CD4-positive, alpha-beta T cell treated with Interleukin-12 subunit alpha and Interleukin-12 subunit beta, for 1 hour (primary cell): Measurements from ENCODE around the gene LYST.

ENCODE experiments used
- DNase-seq: peaks from one replicate; pipeline ENCODE4 v3.0.0-alpha.2; 2020

Gene LYST

GRCh38 chr1:235703506-235703905 is 163.2 kb downstream of the LYST start:
- no peak for DNase-seq

- DNase-seq: no peak
Measured at GRCh38 chr1:235702412-235702811, 164.3 kb downstream of the LYST start.

- DNase-seq: peak; percentile 10
Measured at GRCh38 chr1:235697508-235697907, 169.2 kb downstream of the LYST start.

- no peak for DNase-seq
Measured at GRCh38 chr1:235689356-235689755, 177.3 kb downstream of the LYST start.

DNA sequence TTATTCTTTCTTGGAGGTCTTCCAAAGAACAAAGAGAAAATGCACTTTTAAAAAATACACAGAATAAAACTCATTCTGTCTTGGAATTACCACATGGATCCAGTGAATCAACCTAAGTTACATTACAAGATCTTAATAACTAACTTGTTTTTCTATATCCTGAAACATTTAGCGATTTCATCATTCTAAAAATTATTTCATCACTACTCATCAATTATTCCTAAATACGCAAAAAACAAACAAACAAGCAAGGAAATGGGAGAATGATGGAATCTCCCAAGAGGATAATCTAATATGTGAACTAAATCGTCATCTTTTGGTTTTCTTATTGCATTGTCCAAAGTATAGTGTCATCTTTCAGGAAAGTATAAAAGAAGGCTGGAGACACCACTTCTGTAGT is 178.6 kb downstream of the LYST start:
- no peak for DNase-seq

GRCh38 chr1:235683653-235684052 is 183.1 kb downstream of the LYST start:
- DNase-seq: no peak

- DNase-seq: no peak
Measured at GRCh38 chr1:235682216-235682615, 184.5 kb downstream of the LYST start.

- DNase-seq: no peak
Measured at GRCh38 chr1:235679644-235680043, 187.1 kb downstream of the LYST start.

- no peak for DNase-seq
Measured at GRCh38 chr1:235679005-235679404, 187.7 kb downstream of the LYST start.

DNA sequence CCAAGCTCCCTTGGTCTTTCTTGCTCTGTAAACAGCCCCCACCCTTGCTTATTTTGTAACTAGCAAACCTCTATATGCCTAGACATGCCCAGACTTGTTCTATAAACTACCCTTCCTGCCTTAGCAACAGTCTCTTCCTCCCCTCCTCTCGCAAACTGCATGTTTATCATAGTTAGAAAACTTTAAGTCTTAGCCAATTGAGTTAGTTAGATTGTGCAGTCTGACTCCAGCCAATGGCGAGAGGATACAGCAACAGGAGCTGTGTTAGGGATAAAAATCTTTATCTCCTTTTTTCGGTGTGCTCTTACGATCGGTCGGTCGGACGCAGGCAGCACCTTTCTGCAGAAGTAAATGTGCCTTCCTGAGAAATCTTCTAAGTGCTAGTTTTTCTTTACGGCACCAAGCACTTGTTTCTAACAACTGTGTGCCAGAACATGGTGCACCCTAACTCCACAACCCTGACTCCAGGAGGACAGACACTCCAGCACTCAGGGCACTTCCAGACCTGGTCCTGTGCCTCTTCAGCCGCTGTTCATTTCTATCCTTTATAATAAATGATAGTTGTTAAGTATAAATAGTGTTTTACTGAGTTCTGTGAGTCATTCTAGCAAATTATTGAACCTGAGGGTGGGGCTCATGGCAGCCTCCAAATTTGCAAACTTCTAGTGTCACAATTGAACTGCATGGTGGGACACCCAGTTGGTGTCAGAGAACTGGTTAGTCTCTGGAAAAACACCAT is 191.4 kb downstream of the LYST start:
- DNase-seq: no peak

GRCh38 chr1:235673981-235674380 is 192.7 kb downstream of the LYST start:
- DNase-seq: no peak

DNA sequence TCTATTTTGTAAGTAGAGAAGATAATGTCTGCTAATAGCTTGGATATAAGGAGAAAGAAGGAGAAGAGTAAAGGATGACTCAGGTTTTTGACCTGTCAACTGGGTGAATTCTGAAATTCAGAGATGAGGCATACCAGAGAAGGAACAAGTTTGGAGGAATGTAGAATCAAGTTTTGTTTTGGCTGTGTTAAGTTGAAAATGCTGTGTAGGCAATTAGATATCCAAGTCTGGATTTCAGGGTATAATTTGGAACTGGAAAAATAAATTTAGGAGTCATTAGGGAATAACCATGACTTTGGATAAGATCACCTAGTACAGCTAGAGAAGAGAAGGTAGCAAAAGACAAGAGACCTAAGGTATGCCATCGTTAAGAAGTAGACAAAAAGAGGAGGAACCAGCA is 194.7 kb downstream of the LYST start:
- no peak for DNase-seq

- DNase-seq: no peak
Measured at GRCh38 chr1:235670157-235670776, 196.4 kb downstream of the LYST start.

DNA sequence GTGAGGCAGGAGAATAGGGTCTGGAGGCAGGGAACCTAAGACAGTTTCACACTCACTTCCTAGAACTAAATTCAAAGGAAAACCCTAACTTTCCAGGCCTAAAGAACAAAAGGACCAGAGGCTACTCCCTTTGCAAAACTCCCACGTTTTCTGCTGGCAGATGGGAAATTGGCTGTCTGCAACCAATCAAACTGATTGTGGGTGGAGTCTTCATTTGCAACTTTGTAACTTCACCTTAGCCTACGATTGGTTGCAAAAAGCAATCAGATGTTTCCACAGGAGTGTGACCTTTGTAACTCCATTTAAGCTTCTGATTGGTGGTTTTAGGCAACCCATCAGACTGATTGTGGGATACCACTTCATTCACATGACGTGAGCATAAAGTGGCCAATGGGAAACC is 197.4 kb downstream of the LYST start:
- no peak for DNase-seq

- DNase-seq: no peak
Measured at GRCh38 chr1:235663628-235664027, 203.1 kb downstream of the LYST start.

- no peak for DNase-seq
Measured at GRCh38 chr1:235661568-235661967, 205.1 kb downstream of the LYST start.

- DNase-seq: no peak
Measured at GRCh38 chr1:235659186-235659771, 207.4 kb downstream of the LYST start.

DNA sequence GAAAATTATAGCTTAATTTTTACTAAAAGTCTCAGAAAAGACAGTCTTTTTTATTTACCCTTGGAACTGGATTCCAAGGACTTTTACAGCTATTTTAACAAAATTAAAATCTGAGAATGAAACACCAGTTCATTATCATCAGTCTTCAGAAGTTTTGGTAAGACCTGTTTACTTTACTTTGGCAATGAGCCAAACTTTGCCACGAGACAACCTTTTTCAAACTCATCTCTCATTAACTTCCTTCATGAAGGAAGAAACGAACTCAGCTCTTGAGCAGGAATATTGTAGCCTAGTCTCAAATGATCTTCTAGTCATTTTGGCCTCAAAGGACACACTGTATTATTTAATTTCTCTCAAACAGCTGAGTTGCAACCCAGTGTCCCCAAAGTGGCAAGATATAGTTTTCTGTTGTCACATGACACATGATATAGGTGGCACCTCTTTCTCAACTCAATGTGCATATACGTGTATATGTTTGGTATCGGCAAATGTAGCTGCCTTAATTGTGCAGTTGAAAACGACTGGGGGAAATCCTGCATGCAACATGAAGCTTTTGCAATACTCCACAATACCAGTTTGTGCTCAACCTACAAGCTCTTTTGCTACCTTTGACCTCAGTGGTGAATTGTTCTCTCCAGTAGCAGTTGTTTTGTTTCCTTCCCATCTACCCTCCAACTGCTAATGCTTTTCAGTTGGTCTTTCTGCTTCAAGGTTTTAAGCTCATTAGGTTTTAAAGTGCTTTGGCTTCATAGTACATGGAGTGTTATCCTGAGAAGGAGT is 208.8 kb downstream of the LYST start:
- DNase-seq: no peak

- DNase-seq: no peak
Measured at GRCh38 chr1:235657269-235657668, 209.4 kb downstream of the LYST start.

GRCh38 chr1:235652364-235652763 is 214.3 kb downstream of the LYST start:
- DNase-seq: no peak

GRCh38 chr1:235651170-235651806 is 215.4 kb downstream of the LYST start:
- DNase-seq: no peak

DNA sequence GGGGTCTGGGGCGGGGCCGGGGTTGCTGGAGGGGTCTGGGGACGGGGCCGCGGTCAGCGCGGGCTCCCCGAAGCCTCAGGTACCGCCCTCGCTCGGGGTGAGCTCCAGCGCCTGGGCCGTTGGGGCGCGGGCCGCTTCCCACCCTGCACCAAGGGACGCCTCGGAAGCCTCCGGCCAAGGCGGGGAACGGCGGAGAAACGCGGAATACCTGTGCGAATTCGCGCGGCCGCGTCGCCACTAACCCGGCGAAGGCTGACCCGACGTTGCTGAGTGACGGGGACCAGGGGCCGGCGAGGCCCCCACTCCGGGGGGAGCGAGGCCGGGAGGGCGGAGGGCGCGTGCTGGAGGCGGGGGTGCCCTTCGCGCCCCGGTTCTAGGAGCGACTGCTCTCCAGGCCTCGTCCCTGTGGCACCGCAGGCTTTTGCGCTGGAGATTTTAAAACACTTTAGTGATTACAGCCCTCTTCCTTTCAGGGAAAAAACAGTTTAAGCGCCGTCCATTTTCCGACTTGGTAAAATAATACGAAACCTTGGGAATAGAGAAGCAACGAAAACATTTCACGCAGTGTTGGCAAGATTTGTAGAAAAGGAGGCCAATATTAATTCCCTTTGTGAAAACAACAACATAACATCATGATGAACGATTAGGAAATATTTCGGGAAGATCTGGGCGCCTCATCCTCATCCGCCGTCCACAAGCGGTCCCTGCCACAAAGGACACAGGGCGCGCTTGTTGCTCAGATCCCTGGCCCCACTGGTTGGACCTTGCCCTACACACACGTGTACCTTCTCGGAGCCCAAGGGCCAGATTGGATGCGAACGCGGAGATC is 216.2 kb downstream of the LYST start:
- DNase-seq: peak; percentile 4
